Measurements from ENCODE around the gene NABP2. TPM values are rescaled to one million over a fixed set of nuclear protein-coding genes. Genes with fewer than 3 reads are reported as not detected.
A peak's percentile ranks its signal among the peaks of the same experiment; 100 is the strongest.

The NABP2 gene
- polyA plus RNA-seq, 1 of the 3 experiments (the other 2 are of a cell fraction) = 49.3 TPM

- no peak overlapping the region for H3K27ac ChIP-seq (ENCODE audit: low read depth in 2 of 2, low read length in 1 of 2)
- H3K9me3 ChIP-seq = no peaks in the 10 kb centered on the region
- DNase-seq = no peak
- peaks cover 8% of the 10 kb centered on the region for H4K20me1 ChIP-seq (ENCODE audit: insufficient read depth)
- peaks cover 28 to 48% of the 10 kb centered on the region in 2 experiments for H3K36me3 ChIP-seq (replicated peaks in 1 of 2; ENCODE audit: control insufficient read depth in 1 of 2, insufficient read depth in 2 of 2, low read length in 1 of 2)
- H3K4me3 ChIP-seq (ENCODE audit: low read depth in 2 of 2, low read length in 1 of 2) = no peak overlapping the region; a peak in 1 of 4 replicates
- H3K4me1 ChIP-seq (ENCODE audit: control insufficient read depth in 1 of 2, insufficient read depth in 2 of 2, low read depth in 1 of 2, low read length in 1 of 2) = peaks cover 8 to 13% of the 10 kb centered on the region in 2 experiments; a peak in 2 of 4 replicates
- ChIA-PET CTCF (interaction anchor here (1.0 to 13.8 kb wide), 6 partner anchors 8 to 64 kb away, joined by 3 to 272 read pairs (median 50); partner anchors contain the start of genes ESYT1, MYL6B, RNF41 and RPL41), POLR2A (no interaction called here)
- TF ChIP-seq ZBTB33 (IDR thresholded peaks at IDR 0.05; ENCODE audit: borderline replicate concordance, low read depth) (no peak), TEAD4 (IDR thresholded peaks at IDR 0.05; ENCODE audit: borderline replicate concordance, insufficient read depth) (no peak), TCF12 (IDR thresholded peaks at IDR 0.05) (no peak), EP300 (IDR thresholded peaks at IDR 0.05; ENCODE audit: borderline replicate concordance in 1 of 2, low read depth in 1 of 2, low read length in 1 of 2) (no peak), MXI1 (IDR thresholded peaks at IDR 0.05; ENCODE audit: low read depth, low read length) (no peak), YY1 (IDR thresholded peaks at IDR 0.05; ENCODE audit: low read depth) (no peak), MAX (IDR thresholded peaks at IDR 0.05; ENCODE audit: low read depth) (no peak), RFX5 (IDR thresholded peaks at IDR 0.05; ENCODE audit: low read length) (no peak), EZH2phosphoT487 (IDR thresholded peaks at IDR 0.05; ENCODE audit: borderline replicate concordance, low read depth) (no peak), SMC3 (IDR thresholded peaks at IDR 0.05; ENCODE audit: low read depth, low read length) (no peak), NFIC (IDR thresholded peaks at IDR 0.05; ENCODE audit: borderline replicate concordance) (no peak)
- H3K27me3 ChIP-seq (ENCODE audit: insufficient read depth) = no peaks in the 10 kb centered on the region
- H2AFZ ChIP-seq (ENCODE audit: low read depth) = no peak overlapping the region
- peak overlapping the region; percentile 85 for H3K4me2 ChIP-seq
- no peaks in the 10 kb centered on the region for H3K9me2 ChIP-seq
- H3K79me2 ChIP-seq (ENCODE audit: insufficient read depth) = peaks cover 60% of the 10 kb centered on the region
- WGBS (ENCODE audit: low lambda C conversion rate) = 98% methylated on average over 2 of the region's 2 CpGs
- H3F3A ChIP-seq (replicated peaks; ENCODE audit: insufficient read depth) = peaks cover 9% of the 10 kb centered on the region
- H3K9ac ChIP-seq = no peak overlapping the region
Measured at GRCh38 chr12:56186957-56187356, 37.2 kb upstream of the NABP2 start.

- peak overlapping the region in 1 of 2 experiments; percentile 86; a peak in 3 of 4 replicates for H3K27ac ChIP-seq (ENCODE audit: low read depth in 2 of 2, low read length in 1 of 2)
- H3K4me1 ChIP-seq (ENCODE audit: control insufficient read depth in 1 of 2, insufficient read depth in 2 of 2, low read depth in 1 of 2, low read length in 1 of 2) = peaks cover 8 to 13% of the 10 kb centered on the region in 2 experiments; a peak in 2 of 4 replicates
- H3K79me2 ChIP-seq (ENCODE audit: insufficient read depth) = peaks cover 55% of the 10 kb centered on the region
- peak overlapping the region; percentile 84 for H3K9ac ChIP-seq
- no peak for DNase-seq
- no peak overlapping the region for H2AFZ ChIP-seq (ENCODE audit: low read depth)
- peak overlapping the region; percentile 85 for H3K4me2 ChIP-seq
- peak overlapping the region; percentile 77 to 91 for H3K4me3 ChIP-seq (ENCODE audit: low read depth in 2 of 2, low read length in 1 of 2)
- no peaks in the 10 kb centered on the region for H3K9me3 ChIP-seq
- H4K20me1 ChIP-seq (ENCODE audit: insufficient read depth) = peaks cover 8% of the 10 kb centered on the region
- peaks cover 13% of the 10 kb centered on the region for H3F3A ChIP-seq (replicated peaks; ENCODE audit: insufficient read depth)
- peaks cover 26 to 36% of the 10 kb centered on the region in 2 experiments for H3K36me3 ChIP-seq (replicated peaks in 1 of 2; ENCODE audit: control insufficient read depth in 1 of 2, insufficient read depth in 2 of 2, low read length in 1 of 2)
- H3K27me3 ChIP-seq (ENCODE audit: insufficient read depth) = no peaks in the 10 kb centered on the region
- ChIA-PET CTCF (interaction anchor here (0.6 to 13.8 kb wide), 22 partner anchors 9 to 1417 kb away, joined by 3 to 272 read pairs (median 10); partner anchors contain the start of genes ANKRD52, COQ10A, ESYT1 and MYL6B), POLR2A (interaction anchor here (0.5 to 2.2 kb wide), 9 partner anchors 20 to 116 kb away, joined by 3 to 11 read pairs (median 4); partner anchors contain the start of genes COQ10A, ESYT1, MYL6 and ZC3H10)
- no peaks in the 10 kb centered on the region for H3K9me2 ChIP-seq
- 16% methylated on average over 10 of the region's 10 CpGs for WGBS (ENCODE audit: low lambda C conversion rate)
- TF ChIP-seq RCOR1 (IDR thresholded peaks at IDR 0.05; ENCODE audit: low read length) (no peak), EP300 (IDR thresholded peaks at IDR 0.05; ENCODE audit: borderline replicate concordance in 1 of 2, low read depth in 1 of 2, low read length in 1 of 2) (no peak), ZBTB33 (IDR thresholded peaks at IDR 0.05; ENCODE audit: borderline replicate concordance, low read depth) (no peak), RFX5 (IDR thresholded peaks at IDR 0.05; ENCODE audit: low read length) (no peak), TAF1 (IDR thresholded peaks at IDR 0.05; ENCODE audit: borderline replicate concordance, low read depth, low read length) (no peak), RXRA (IDR thresholded peaks at IDR 0.05; ENCODE audit: borderline replicate concordance, low read depth) (no peak)
- TF ChIP-seq, protein P1, sequence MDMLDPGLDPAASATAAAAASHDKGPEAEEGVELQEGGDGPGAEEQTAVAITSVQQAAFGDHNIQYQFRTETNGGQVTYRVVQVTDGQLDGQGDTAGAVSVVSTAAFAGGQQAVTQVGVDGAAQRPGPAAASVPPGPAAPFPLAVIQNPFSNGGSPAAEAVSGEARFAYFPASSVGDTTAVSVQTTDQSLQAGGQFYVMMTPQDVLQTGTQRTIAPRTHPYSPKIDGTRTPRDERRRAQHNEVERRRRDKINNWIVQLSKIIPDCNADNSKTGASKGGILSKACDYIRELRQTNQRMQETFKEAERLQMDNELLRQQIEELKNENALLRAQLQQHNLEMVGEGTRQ (IDR thresholded peaks at IDR 0.05; ENCODE audit: borderline replicate concordance, low read depth, low read length) = no peak
- TF ChIP-seq, protein P2, sequence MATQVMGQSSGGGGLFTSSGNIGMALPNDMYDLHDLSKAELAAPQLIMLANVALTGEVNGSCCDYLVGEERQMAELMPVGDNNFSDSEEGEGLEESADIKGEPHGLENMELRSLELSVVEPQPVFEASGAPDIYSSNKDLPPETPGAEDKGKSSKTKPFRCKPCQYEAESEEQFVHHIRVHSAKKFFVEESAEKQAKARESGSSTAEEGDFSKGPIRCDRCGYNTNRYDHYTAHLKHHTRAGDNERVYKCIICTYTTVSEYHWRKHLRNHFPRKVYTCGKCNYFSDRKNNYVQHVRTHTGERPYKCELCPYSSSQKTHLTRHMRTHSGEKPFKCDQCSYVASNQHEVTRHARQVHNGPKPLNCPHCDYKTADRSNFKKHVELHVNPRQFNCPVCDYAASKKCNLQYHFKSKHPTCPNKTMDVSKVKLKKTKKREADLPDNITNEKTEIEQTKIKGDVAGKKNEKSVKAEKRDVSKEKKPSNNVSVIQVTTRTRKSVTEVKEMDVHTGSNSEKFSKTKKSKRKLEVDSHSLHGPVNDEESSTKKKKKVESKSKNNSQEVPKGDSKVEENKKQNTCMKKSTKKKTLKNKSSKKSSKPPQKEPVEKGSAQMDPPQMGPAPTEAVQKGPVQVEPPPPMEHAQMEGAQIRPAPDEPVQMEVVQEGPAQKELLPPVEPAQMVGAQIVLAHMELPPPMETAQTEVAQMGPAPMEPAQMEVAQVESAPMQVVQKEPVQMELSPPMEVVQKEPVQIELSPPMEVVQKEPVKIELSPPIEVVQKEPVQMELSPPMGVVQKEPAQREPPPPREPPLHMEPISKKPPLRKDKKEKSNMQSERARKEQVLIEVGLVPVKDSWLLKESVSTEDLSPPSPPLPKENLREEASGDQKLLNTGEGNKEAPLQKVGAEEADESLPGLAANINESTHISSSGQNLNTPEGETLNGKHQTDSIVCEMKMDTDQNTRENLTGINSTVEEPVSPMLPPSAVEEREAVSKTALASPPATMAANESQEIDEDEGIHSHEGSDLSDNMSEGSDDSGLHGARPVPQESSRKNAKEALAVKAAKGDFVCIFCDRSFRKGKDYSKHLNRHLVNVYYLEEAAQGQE (IDR thresholded peaks at IDR 0.05; ENCODE audit: low read depth, low read length) = no peak
Measured at GRCh38 chr12:56188131-56188777, 35.9 kb upstream of the NABP2 start.

Measured in SK-N-SH (cell line).